Upper lobe of left lung (tissue), 4 donors: ENCODE measurements around the gene DNER.

ENCODE experiments used
- EP300 ChIP-seq, 4 donors: sonication (generic); formaldehyde crosslinking; IDR thresholded peaks; one replicate each; pipeline ENCODE4 v1.5.1; 2017; ENCODE audit warnings: antibody characterized with exemption in 4 of 4, control low read depth in 2 of 4
- POLR2A ChIP-seq, 4 donors: fragments of 450-650 bp; IDR thresholded peaks; one replicate each; pipeline ENCODE4 v1.5.1; 2016 to 2017; ENCODE audit warnings: antibody characterized with exemption in 4 of 4, mild to moderate bottlenecking in 2 of 4
- POLR2AphosphoS5 ChIP-seq, 2 donors: sonication (generic); formaldehyde crosslinking; IDR thresholded peaks; one replicate each; pipeline ENCODE4 v1.5.1; 2017; ENCODE audit warnings: antibody characterized with exemption in 2 of 2
- TF ChIP-seq, protein P1 (sequence below), 6 experiments: fragments of 450-650 bp in 4 of 6; fragments of 200-600 bp in 2 of 6; sonication (generic) in 2 of 6; IDR thresholded peaks; one replicate each; pipeline ENCODE4 v1.5.1; 2016 to 2019; ENCODE audit warnings: antibody characterized with exemption in 6 of 6

- TF ChIP-seq POLR2AphosphoS5 (IDR thresholded peaks at IDR 0.05), result no peak
- TF ChIP-seq POLR2A (IDR thresholded peaks at IDR 0.05), result no peak
- TF ChIP-seq, protein P1, sequence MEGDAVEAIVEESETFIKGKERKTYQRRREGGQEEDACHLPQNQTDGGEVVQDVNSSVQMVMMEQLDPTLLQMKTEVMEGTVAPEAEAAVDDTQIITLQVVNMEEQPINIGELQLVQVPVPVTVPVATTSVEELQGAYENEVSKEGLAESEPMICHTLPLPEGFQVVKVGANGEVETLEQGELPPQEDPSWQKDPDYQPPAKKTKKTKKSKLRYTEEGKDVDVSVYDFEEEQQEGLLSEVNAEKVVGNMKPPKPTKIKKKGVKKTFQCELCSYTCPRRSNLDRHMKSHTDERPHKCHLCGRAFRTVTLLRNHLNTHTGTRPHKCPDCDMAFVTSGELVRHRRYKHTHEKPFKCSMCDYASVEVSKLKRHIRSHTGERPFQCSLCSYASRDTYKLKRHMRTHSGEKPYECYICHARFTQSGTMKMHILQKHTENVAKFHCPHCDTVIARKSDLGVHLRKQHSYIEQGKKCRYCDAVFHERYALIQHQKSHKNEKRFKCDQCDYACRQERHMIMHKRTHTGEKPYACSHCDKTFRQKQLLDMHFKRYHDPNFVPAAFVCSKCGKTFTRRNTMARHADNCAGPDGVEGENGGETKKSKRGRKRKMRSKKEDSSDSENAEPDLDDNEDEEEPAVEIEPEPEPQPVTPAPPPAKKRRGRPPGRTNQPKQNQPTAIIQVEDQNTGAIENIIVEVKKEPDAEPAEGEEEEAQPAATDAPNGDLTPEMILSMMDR (IDR thresholded peaks at IDR 0.05), result no peak
- TF ChIP-seq EP300 (IDR thresholded peaks at IDR 0.05), result no peak
Measured at GRCh38 chr2:229713371-229714079, 830 bp downstream of the DNER start.
